Measurements from ENCODE around the gene MRPS34.

The MRPS34 gene

DNA sequence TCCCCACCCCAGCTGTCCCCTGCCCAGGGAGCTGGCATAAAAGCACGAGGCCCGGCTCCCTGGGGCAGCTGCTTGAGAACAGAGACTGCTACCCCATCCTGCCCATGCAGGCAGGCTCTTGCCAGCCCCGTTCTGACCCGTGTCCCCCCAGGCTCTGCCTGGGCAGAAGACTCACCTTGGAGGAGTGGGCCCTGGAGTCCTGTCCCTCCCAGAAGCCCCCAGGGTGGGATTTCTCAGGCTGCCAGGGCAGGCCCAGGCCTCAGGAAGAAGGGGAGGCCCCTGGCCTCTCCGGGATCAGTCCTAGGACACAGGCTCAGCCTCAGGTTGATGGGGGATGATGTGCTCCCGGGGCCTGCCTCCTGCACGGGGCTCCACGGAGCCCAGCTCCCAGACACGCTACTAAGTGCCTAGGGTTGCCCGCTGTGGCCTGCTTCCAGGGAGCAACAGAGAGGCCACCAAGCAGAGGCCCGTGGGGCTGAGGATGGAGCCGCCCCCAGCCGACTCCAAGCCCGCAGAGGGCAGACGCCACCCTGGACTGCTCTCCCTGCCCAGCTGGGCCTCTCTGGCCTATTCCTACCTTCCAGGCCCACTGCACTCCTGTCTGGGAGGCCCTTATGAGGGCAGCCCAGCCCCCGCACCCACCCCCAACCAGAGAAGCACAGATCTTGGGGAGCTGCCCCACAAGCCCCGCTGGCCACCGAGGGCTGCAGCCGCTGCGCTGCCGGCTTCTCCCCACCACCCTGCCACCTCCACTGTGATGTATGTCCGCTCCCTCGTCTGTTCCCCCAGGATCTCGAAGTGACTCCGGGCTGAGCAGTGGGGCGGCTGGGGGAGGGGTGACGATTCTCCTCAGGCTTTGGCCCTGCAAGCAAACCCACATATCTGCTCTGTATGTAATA lies 3.3 kb downstream of the MRPS34 start:
- no peak for DNase-seq

DNA sequence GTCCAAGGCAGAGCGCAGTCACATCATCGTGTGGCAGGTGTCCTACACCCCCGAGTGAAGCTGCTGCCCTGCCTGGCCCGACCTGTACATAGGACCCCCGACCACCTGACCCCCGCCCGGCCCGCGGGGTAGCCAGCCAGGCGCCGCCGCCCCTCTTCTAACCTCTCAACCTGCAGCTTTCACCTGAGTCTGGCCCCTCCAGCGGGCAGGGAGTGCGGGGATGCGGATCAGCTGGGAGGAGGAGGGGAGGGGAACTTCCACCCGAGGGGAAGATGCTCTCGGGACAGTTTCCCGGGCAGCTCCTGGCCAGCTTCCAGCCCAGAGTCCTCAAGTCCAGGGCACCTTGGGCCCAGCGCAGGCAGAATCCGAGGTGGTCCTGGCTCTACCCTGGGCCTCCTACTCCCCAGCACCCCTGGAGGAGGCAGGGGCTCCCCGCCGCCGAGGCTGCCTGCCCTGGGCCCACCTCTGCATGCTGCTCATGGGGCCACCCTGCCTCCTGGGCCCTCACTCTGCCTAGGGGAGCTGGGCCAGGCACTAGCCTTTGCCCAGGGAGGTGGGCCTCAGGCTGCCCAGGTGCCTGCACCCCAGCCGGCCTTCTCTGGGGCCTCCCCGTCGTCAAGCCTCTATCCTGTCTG lies 4.0 kb downstream of the MRPS34 start:
- no peak for DNase-seq

DNA sequence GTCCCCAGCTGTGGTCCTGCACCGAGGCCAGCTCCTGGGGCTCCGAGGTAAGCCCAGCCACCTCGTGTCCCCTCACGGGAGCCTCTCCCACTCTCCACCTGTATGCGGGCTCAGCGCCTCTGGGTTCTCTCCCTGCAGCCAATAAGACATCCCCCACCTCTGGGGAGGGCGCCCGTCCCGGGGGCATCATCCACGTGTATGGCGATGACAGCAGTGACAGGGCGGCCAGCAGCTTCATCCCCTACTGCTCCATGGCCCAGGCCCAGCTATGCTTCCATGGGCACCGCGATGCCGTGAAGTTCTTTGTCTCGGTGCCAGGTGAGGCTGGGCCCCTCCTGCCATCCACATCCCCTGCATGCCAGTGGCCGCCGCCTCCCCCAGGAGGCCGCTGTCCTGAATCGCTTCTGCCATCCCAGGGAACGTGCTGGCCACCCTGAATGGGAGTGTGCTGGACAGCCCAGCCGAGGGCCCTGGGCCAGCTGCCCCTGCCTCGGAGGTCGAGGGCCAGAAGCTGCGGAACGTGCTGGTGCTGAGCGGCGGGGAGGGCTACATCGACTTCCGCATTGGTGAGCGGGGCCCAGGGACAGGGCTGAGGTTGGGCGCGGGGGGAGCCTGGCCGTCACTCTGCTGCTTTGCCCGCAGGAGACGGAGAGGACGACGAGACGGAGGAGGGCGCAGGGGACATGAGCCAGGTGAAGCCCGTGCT lies 4.7 kb downstream of the MRPS34 start:
- no peak for DNase-seq

- no peak for DNase-seq
Measured at GRCh38 chr16:1767116-1767994, 5.6 kb downstream of the MRPS34 start.

- DNase-seq: no peak
Measured at GRCh38 chr16:1766701-1767100, 6.2 kb downstream of the MRPS34 start.

DNA sequence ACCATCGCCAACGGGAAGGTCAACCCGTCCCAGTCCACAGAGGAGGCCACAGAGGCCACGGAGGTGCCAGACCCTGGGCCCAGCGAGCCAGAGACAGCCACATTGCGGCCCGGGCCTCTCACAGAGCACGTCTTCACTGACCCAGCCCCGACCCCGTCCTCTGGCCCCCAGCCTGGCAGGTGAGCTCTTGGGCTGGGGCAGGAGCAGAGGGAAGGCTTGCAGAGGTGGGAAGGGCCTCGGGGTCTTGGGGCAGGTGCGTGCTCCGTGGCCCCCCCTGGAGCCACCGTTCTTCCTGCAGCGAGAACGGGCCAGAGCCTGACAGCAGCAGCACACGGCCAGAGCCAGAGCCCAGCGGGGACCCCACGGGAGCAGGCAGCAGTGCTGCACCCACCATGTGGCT lies 6.7 kb downstream of the MRPS34 start:
- no peak for DNase-seq

DNA sequence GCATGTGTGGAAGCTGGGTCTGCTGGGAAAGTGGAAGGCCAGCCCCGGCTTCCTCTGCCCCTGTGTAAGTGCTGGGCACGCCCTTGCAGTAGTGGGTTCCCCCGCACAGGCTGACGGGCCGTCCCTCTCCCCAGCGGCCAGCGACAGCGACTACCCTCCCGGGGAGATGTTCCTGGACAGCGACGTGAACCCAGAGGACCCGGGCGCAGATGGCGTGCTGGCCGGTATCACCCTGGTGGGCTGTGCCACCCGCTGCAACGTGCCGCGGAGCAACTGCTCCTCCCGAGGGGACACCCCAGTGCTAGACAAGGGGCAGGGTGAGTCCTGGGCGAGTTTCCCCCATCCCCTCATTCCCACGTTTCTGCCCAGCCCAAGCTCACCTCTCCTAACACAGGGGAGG lies 7.1 kb downstream of the MRPS34 start:
- DNase-seq: no peak

DNA sequence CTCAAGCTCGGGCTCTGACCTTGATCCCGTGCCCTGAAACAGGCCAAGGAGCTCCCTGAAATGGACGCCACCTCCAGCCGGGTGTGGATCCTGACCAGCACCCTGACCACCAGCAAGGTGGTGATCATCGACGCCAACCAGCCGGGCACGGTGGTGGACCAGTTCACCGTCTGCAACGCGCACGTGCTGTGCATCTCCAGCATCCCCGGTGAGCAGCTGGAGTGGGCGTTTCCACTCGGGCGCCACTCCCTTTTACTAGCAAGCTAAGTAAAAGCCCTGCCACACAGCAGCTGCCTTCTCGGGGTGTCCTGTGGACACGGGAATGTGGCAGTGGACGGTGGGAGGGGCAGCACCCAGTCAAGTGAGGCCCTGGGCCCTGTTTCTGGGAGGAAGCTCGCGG lies 8.0 kb downstream of the MRPS34 start:
- no peak for DNase-seq

DNA sequence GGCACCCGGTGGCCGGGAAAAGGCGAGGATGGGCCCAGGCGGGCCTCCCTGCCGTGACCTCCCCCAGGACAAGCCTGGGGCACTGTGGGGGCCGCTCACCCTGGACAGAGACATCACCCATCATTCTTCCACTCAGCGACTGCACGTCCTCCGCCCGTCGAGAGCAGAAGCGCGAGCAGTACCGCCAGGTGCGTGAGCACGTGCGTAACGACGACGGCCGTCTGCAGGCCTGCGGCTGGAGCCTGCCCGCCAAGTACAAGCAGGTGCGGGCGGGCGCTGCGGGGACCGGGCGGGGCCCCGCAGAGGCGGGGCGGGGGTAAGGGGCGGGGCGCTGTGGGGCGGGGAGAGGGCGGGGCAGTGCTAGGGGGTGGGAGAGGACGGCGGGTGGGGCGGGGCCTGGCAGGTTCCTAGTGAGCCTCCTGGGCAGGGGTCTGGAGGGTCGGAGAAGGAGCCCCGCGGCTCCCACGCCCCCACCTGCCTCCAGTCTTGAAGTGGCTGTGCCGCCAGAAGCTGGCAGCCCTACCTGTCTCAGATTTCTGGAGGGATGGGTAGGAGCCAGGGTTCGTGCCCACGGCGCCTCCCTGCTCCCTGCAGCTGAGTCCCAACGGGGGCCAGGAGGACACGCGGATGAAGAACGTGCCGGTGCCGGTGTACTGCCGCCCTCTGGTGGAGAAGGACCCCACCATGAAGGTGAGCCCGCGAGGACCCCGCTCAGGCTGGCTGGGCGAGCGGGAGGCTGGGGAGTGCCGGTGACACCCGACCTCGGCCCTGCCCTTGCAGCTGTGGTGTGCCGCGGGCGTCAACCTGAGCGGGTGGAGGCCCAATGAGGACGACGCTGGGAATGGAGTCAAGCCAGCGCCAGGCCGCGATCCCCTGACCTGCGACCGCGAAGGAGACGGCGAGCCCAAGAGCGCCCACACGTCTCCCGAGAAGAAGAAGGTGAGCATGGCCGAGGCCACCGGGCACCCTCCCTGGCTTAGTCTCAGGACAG lies 9.1 kb downstream of the MRPS34 start:
- no peak for DNase-seq

GRCh38 chr16:1762879-1763520 lies 9.9 kb downstream of the MRPS34 start:
- no peak for DNase-seq

GRCh38 chr16:1762196-1762878 lies 10.6 kb downstream of the MRPS34 start:
- DNase-seq: no peak

DNA sequence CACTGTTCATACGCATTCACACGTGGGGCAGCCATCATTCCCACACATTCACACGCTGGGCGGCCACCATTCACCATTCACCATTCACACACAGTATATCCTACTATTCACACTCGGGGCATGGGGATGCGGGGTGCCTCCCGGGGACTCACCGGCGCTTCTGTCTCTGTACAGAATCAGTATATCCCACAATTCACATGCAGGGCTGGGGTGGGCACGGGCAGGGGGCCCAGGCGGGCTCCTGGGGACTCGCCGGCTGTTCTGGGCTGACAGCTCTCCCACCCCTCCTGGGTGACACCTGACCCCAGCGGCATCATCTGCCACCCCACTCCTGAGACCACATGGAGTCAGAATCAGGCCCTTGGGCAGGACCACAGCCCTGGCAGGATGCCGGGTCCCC lies 11.2 kb downstream of the MRPS34 start:
- no peak for DNase-seq

DNA sequence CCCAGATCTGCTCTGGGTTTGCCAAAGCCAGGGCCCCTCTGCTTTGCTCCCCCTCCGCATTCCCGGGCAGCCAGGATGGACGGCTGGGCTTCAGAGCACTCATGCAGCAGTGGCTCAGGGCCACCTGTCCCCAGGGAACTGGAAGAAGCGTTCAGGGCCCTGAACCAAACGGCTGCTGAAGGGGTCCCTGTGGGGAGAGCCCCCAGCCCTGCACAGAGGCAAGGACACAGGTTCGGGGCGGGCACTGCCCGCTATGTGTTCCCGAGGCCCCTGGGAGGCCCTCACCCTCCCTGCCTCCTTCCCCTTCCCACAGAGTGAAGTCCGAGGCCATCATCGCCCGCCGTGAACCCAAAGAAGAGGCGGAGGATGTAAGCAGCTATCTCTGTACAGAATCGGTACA lies 12.0 kb downstream of the MRPS34 start:
- DNase-seq: no peak

DNA sequence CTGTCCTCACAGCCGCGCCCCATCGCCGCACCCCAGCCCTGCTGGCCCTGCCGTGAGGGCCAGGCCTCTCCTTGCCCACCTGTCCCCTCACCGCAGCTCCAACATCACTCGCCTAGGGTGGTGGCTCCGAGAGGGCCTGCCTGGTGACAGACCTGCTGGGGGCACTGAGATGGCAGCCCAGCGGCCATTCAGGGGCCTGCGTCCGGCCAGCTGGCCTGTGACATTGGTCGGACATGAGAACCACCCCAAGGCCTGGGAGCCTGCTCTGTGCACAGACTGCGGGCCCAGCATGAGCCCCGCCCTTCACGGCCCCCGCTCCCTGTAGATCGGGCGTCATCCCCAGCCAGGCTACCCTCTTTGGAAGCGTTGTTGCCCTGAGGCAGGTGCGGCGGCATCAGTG lies 13.4 kb downstream of the MRPS34 start:
- no peak for DNase-seq

DNA sequence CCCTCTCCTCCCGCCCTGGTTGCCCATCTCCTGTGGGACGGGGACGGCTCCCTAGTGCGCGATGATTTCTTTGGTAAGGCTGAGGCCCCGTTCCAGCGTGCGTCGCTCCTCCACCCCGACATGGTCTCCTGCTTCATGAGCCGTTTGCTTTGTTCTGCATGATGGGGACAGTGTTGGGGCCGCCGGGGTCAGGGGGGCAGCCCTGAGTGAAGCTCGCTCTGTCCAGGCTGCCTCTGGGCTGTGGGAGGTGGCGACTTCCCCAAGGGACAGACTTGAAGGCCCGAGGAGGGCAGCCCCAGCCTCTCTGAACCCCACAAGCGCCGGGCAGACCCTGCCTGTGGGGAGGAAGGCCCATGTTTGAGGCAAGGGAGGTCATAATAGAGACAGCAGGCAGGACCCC lies 14.0 kb downstream of the MRPS34 start:
- no peak for DNase-seq

DNA sequence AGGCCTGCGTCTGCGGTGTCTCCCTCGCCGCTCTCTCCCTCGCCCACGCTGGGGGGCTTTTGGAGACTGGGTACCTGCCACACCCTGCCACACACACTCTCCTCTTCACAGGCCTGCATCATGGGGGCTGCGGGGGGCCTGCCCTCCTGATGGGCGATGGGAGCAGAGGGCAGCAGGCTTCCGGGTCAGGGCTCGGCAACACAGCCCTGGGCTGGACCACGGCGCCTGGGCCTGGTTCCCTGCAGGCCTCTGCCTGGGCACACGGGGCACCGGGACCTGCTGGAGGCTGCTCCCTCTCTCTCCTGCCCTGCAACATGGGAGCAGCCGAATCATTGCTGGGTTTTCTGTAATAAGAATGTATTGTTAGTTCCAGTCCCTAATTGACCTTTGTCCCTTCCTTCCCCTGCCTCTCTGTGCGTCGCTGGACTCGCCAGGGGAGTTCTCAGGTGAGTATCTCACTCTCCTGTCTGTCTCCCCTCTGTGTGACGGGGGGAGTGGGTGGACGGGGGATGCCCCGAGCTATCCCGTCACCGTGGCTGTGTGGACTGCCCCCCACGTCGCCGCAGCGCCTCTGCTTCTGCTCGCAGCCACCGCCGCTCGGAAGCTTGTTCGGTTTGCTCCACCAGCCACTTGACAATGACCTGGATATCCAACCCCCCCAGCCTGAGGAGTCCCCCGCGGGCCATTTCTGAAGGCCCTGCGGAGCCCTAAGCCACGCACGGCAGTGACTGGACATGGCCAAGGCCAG lies 15.0 kb downstream of the MRPS34 start:
- no peak for DNase-seq

GRCh38 chr16:1754204-1754603 lies 18.7 kb downstream of the MRPS34 start:
- DNase-seq: no peak

GRCh38 chr16:1752853-1753252 lies 20.1 kb downstream of the MRPS34 start:
- DNase-seq: no peak

DNA sequence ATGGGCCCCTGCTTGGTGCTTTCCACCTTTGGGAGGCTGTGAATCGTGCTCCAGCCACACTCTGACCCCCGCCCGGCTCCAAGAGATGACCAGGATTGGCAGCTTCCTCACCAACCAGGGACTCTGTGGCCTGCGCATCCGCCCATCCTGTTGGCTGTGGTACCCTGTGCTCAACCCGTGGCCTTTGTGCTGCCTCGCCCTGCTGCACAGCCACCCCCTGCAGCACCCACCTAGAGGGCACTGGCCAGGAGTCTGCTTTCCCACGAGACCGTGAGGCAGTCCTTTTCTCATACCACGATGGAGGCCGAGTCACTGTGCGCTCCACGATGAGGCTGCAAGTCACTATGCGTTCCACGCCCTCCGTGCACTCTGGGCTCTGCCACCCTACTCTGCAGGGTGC lies 21.0 kb downstream of the MRPS34 start:
- no peak for DNase-seq
